H9 (cell line): ENCODE measurements around the gene NRXN3. TPM values are rescaled to one million over a fixed set of nuclear protein-coding genes. Genes with fewer than 3 reads are reported as not detected.

Source experiments
- DNase-seq: peaks from one replicate; pipeline ENCODE4 v3.0.0-alpha.2; 2017
- H2AFZ ChIP-seq: one replicate; pipeline ENCODE4 v1.6.1; 2013; ENCODE audit warnings: mild to moderate bottlenecking, low read length, control low read depth, moderate library complexity
- H2AK5ac ChIP-seq: 2 replicates; pipeline ENCODE4 v1.6.1; 2013; ENCODE audit warnings: low read length, control low read depth, mixed read lengths; ENCODE audit not compliant: insufficient read length
- H2BK120ac ChIP-seq: one replicate; pipeline ENCODE4 v1.6.1; 2013; ENCODE audit warnings: low read depth, mild to moderate bottlenecking, low read length, control low read depth, inconsistent platforms; ENCODE audit not compliant: poor library complexity, severe bottlenecking
- H2BK12ac ChIP-seq: 2 replicates; pipeline ENCODE4 v1.6.1; 2013; ENCODE audit warnings: low read length, control low read depth, mixed read lengths, low read depth; ENCODE audit not compliant: insufficient read length
- H2BK15ac ChIP-seq: 2 replicates; pipeline ENCODE4 v1.6.1; 2013; ENCODE audit warnings: low read depth, low read length, control low read depth
- H2BK20ac ChIP-seq: one replicate; pipeline ENCODE4 v1.6.1; 2013; ENCODE audit warnings: low read depth, mild to moderate bottlenecking, low read length, control low read depth, inconsistent platforms; ENCODE audit not compliant: poor library complexity, severe bottlenecking
- H2BK5ac ChIP-seq: 2 replicates; pipeline ENCODE4 v1.6.1; 2013; ENCODE audit warnings: low read length, control low read depth, mixed read lengths; ENCODE audit not compliant: insufficient read length
- H3K14ac ChIP-seq: 2 replicates; pipeline ENCODE4 v1.6.1; 2013; ENCODE audit warnings: low read length, control low read depth; ENCODE audit not compliant: insufficient read depth
- H3K18ac ChIP-seq: 2 replicates; pipeline ENCODE4 v1.6.1; 2013; ENCODE audit warnings: low read depth, mild to moderate bottlenecking, mixed read lengths, low read length, control low read depth; ENCODE audit not compliant: insufficient read length
- H3K23ac ChIP-seq: 2 replicates; pipeline ENCODE4 v1.6.1; 2013; ENCODE audit warnings: low read length, control low read depth, mixed read lengths, low read depth; ENCODE audit not compliant: insufficient read length
- H3K23me2 ChIP-seq: 2 replicates; pipeline ENCODE4 v1.6.1; 2013; ENCODE audit warnings: low read depth, mild to moderate bottlenecking, mixed read lengths, low read length, control low read depth; ENCODE audit not compliant: insufficient read length, poor library complexity, severe bottlenecking
- H3K27ac ChIP-seq: 2 replicates; pipeline ENCODE4 v1.5.1; 2013; ENCODE audit warnings: low read length, control low read depth, mixed read lengths, low read depth; ENCODE audit not compliant: insufficient read length
- H3K27me3 ChIP-seq: 2 replicates; pipeline ENCODE4 v1.6.1; 2013; ENCODE audit warnings: low read length, control low read depth, inconsistent platforms; ENCODE audit not compliant: insufficient read depth
- H3K4ac ChIP-seq: 2 replicates; pipeline ENCODE4 v1.6.1; 2013; ENCODE audit warnings: low read depth, mild to moderate bottlenecking, control low read depth, inconsistent platforms, low read length, moderate library complexity
- H3K4me1 ChIP-seq: 2 replicates; pipeline ENCODE4 v1.6.1; 2013; ENCODE audit warnings: low read length, control low read depth, inconsistent platforms; ENCODE audit not compliant: insufficient read depth
- H3K4me2 ChIP-seq: 2 replicates; pipeline ENCODE4 v1.6.1; 2013; ENCODE audit warnings: low read length, control low read depth, mixed read lengths; ENCODE audit not compliant: insufficient read length, insufficient read depth
- H3K56ac ChIP-seq: 2 replicates; pipeline ENCODE4 v1.6.1; 2013; ENCODE audit warnings: low read depth, mild to moderate bottlenecking, mixed read lengths, low read length, control low read depth; ENCODE audit not compliant: insufficient read length
- H3K79me1 ChIP-seq: 2 replicates; pipeline ENCODE4 v1.6.1; 2013; ENCODE audit warnings: low read depth, mild to moderate bottlenecking, moderate library complexity, low read length, control low read depth, inconsistent platforms; ENCODE audit not compliant: insufficient read depth, poor library complexity, severe bottlenecking
- H3K79me2 ChIP-seq: 2 replicates; pipeline ENCODE4 v1.6.1; 2013; ENCODE audit warnings: low read length, control low read depth, inconsistent platforms; ENCODE audit not compliant: insufficient read depth
- H3K9ac ChIP-seq: 2 replicates; pipeline ENCODE4 v1.6.1; 2013; ENCODE audit warnings: low read length, control low read depth, mixed read lengths; ENCODE audit not compliant: insufficient read length; ENCODE audit errors: extremely low read depth
- H3K9me3 ChIP-seq: one replicate; pipeline ENCODE4 v1.6.1; 2013; ENCODE audit warnings: low read depth, low read length, inconsistent platforms; ENCODE audit not compliant: control insufficient read depth
- H3T11ph ChIP-seq: one replicate; pipeline ENCODE4 v1.6.1; 2013; ENCODE audit warnings: mild to moderate bottlenecking, low read length, control low read depth, inconsistent platforms
- H4K20me1 ChIP-seq: one replicate; pipeline ENCODE4 v1.6.1; 2013; ENCODE audit not compliant: control insufficient read depth, insufficient read length, insufficient read depth
- H4K5ac ChIP-seq: 2 replicates; pipeline ENCODE4 v1.6.1; 2013; ENCODE audit warnings: low read depth, mild to moderate bottlenecking, mixed read lengths, low read length, control low read depth; ENCODE audit not compliant: insufficient read length
- H4K8ac ChIP-seq: replicated peaks from 2 replicates; pipeline ENCODE4 v1.6.1; 2013; ENCODE audit warnings: low read length, control low read depth, mixed read lengths, low read depth; ENCODE audit not compliant: insufficient read length
- H4K91ac ChIP-seq: 2 replicates; pipeline ENCODE4 v1.6.1; 2013; ENCODE audit warnings: low read depth, mild to moderate bottlenecking, moderate library complexity, mixed read lengths, low read length, control low read depth; ENCODE audit not compliant: insufficient read length
- H3K27ac Mint-ChIP-seq, 3 experiments: 2 replicates in 2 of 3; 3 replicates in 1 of 3; pipeline ENCODE4 v1.8.0; 2020 to 2021; ENCODE audit warnings: mixed read lengths in 3 of 3, mild to moderate bottlenecking in 1 of 3, moderate library complexity in 1 of 3
- H3K27me3 Mint-ChIP-seq: 2 replicates; pipeline ENCODE4 v1.8.0; 2021; ENCODE audit warnings: low read depth, mild to moderate bottlenecking, moderate library complexity, mixed read lengths
- H3K36me3 Mint-ChIP-seq, 3 experiments: 2 replicates in 2 of 3; 3 replicates in 1 of 3; pipeline ENCODE4 v1.8.0; 2020 to 2021; ENCODE audit warnings: low read depth in 3 of 3, mixed read lengths in 3 of 3; ENCODE audit not compliant: insufficient read depth in 1 of 3
- H3K4me1 Mint-ChIP-seq, 2 experiments: 2 replicates each; pipeline ENCODE4 v1.8.0; 2020; ENCODE audit warnings: mixed read lengths in 2 of 2
- H3K4me3 Mint-ChIP-seq, 2 experiments: 2 replicates in 1 of 2; 3 replicates in 1 of 2; pipeline ENCODE4 v1.8.0; 2020 to 2021; ENCODE audit warnings: mild to moderate bottlenecking in 2 of 2, mixed read lengths in 2 of 2, moderate library complexity in 1 of 2
- H3K9me3 Mint-ChIP-seq, 2 experiments: 2 replicates in 1 of 2; 3 replicates in 1 of 2; pipeline ENCODE4 v1.8.0; 2020; ENCODE audit warnings: mild to moderate bottlenecking in 2 of 2, mixed read lengths in 2 of 2, moderate library complexity in 1 of 2
- CTCF ChIP-seq: fragments of 200-600 bp; sonication (generic); conservative IDR thresholded peaks from 3 replicates; pipeline ENCODE4 v1.8.0; 2021; ENCODE audit warnings: antibody characterized with exemption, mild to moderate bottlenecking
- total RNA-seq: library from RNA; stranded (reverse); gene quantifications from 2 replicates; pipeline ENCODE4 v1.2.1, GENCODE V29; 2021

Gene NRXN3
- total RNA-seq, 1 experiment from 2014 or later, result 1.8 TPM

GRCh38 chr14:79285263-79285662 lies 1115.1 kb downstream of the NRXN3 start:
- H3T11ph ChIP-seq, result no peak overlapping the region
- no peak overlapping the region for H3K27ac Mint-ChIP-seq
- H3K36me3 Mint-ChIP-seq, result no peaks in the 10 kb centered on the region
- no peak overlapping the region for H3K18ac ChIP-seq
- no peak overlapping the region for H2AK5ac ChIP-seq
- no peak overlapping the region for H4K91ac ChIP-seq
- peaks cover 44% of the 10 kb centered on the region for H3K27me3 Mint-ChIP-seq
- no peaks in the 10 kb centered on the region for H3K79me1 ChIP-seq
- H3K14ac ChIP-seq, result no peak overlapping the region
- H3K79me2 ChIP-seq, result no peaks in the 10 kb centered on the region
- no peaks in the 10 kb centered on the region for H3K9me3 ChIP-seq
- TF ChIP-seq CTCF, result no peak
- H3K4me3 Mint-ChIP-seq, result no peak overlapping the region
- peaks cover 9% of the 10 kb centered on the region; the same call in 1 of the 2 replicates for H3K4me1 ChIP-seq
- peaks cover 34 to 37% of the 10 kb centered on the region in 2 experiments for H3K4me1 Mint-ChIP-seq
- no peak overlapping the region for H2BK12ac ChIP-seq
- H4K8ac ChIP-seq, result no peak overlapping the region
- H3K23ac ChIP-seq, result no peak overlapping the region
- no peak for DNase-seq
- H2BK15ac ChIP-seq, result no peak overlapping the region
- no peak overlapping the region for H2BK5ac ChIP-seq
- H3K4ac ChIP-seq, result no peak overlapping the region
- H3K23me2 ChIP-seq, result peaks cover 4% of the 10 kb centered on the region
- H2AFZ ChIP-seq, result no peak overlapping the region
- H4K5ac ChIP-seq, result no peak overlapping the region
- H3K9ac ChIP-seq, result no peak overlapping the region
- H3K56ac ChIP-seq, result no peak overlapping the region
- H2BK20ac ChIP-seq, result no peak overlapping the region
- no peak overlapping the region for H2BK120ac ChIP-seq
- no peak overlapping the region for H3K27ac ChIP-seq
- no peak overlapping the region for H3K4me2 ChIP-seq
- peaks cover 8% of the 10 kb centered on the region; the same call in 1 of the 2 replicates for H3K27me3 ChIP-seq
- H3K9me3 Mint-ChIP-seq, result no peaks in the 10 kb centered on the region
- H4K20me1 ChIP-seq, result no peaks in the 10 kb centered on the region
